GM19463 (cell line): ENCODE data around the gene NEK9.
"Not testable (repeated sequence)": the region's sequence is repeated elsewhere in the genome, so short reads cannot be mapped to it uniquely, and the experiment has no call there.

Source experiments
- ATAC-seq: cut with Tn5 transposase; IDR thresholded peaks from one replicate; pipeline ENCODE4 v1.9.1; 2021; ENCODE audit warnings: mild to moderate bottlenecking, moderate library complexity; ENCODE audit not compliant: unreplicated experiment

Gene NEK9

DNA sequence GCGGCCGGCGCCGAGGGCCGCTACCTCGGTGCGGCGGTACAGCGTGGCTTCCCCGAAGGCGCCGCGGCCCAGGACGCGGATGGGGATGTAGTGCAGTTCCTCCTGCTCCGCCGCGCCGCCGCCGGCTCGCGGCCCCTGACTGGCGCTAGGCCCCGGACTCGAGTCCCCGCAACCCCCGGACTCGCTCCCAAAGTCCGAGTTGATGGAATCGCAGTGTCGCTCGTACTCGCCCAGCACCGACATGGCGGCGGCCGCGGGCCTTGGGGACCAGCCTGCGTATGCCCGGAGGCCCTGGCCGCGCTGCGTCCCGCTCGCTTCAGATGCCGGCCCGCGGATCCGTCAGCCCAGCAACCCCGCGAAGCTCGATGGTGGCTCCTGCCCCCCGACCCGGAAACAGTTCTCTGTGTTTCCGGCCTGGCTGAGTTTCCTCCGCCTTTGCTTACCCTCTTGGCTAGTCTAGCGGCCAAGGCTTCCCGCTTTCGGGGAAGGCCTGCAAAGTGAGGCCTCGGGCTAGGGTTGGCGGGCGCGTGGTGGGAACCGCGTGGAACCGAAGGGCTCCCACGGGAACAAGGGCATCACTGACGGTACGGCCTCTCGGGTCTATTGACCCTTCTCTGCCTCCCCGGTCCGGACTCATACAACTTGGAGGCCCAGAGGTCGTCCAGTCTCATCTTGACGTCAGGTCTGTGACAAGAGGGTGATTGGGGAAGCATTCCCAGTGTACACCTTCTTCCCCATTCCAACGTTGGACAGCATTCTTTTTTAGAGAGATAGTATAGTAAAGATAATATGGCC, at the start of gene NEK9:
TSS of gene NEK9 (minus strand) at position 370 of the 795 bp plus-strand sequence. CDS start at position 243, 127 bp downstream.
- ATAC-seq: peak; percentile 84

DNA sequence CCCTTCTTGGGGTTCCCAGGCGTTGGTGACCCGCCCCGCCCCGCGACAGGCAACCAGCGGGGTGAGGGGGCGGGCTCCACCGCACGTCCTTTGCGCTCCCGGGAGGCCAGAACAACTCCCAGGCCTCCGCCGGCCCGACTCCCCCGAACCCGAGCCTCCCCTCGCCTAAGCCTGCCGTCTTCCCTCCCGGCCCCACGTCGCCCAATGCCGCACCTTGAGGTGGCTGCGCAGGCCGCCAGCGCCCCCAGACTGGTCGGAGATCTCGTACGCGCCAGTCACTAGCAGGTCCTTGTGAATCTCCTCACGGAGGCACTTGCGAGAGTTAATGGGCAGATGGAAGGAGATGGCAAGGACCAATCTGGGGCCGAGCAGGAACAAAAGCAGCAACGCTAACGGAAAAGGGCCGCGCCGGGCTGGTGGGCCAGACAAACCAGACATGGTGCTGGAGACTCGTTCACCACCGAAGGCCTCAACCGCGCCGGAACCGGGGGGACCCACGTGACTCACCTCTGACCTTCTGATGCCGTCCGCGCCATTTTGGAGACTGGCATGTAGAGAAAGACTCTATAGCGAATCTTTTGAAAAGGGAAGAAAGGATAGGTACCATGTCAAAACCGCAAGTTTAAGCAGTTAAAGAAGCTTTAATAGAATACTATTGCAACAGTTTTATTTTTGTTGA, 49.4 kb upstream of the NEK9 start, which contains the start of gene TMED10:
TSS of gene TMED10 (minus strand) at position 471 of the 679 bp plus-strand sequence. CDS start at position 438, 33 bp downstream.
- ATAC-seq: peak; percentile 64

DNA sequence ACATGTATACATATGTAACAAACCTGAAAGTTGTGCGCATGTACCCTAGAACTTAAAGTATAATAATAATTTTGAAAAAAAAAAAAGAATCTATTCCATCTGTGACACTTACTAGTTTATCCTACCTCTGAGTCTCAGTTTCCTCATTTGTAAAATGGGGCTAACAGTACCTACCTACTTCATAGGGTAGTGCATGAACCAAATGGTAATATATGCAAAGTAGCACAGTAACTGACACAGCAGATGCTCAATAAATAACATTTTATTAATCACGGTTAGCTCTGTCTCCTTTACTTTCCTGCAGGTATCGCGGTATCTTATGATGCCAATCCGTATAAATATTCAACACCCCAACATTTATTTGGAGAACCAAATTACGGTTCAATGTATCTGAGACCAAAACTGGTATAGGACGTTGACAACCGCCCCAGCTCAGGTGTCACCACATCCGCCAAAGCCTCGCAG, 48.9 kb upstream of the NEK9 start:
- no peak for ATAC-seq

DNA sequence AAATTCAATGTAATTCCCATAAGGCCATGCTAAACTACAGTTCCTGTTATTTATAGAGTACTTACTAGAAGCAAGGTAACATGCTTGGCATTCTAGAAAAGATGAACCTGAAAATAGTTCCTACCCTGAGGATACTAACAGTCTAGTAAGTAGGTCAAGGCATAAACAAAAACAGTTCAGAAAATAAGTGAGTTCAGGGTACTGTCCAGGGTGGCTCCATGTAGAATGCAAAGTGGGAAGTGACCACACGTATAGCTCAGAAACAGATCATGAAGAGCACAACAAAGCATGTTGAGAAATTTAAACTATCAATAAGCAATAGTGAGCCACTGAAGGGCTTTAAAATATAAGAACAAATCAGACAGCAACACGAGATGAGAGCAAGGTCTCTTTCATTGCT, 47.2 kb upstream of the NEK9 start:
- no peak for ATAC-seq

GRCh38 chr14:75170772-75171171, 43.9 kb upstream of the NEK9 start:
- ATAC-seq: no peak

GRCh38 chr14:75168586-75169335, 41.9 kb upstream of the NEK9 start:
- no peak for ATAC-seq

GRCh38 chr14:75167325-75167724, 40.5 kb upstream of the NEK9 start:
- ATAC-seq: no peak

- no peak for ATAC-seq
Observed at GRCh38 chr14:75165586-75166391, 38.9 kb upstream of the NEK9 start.

- ATAC-seq: no peak
Observed at GRCh38 chr14:75164809-75165208, 38.0 kb upstream of the NEK9 start.

- no peak for ATAC-seq
Observed at GRCh38 chr14:75163677-75164076, 36.8 kb upstream of the NEK9 start.

- no peak for ATAC-seq
Observed at GRCh38 chr14:75162631-75163030, 35.8 kb upstream of the NEK9 start.

DNA sequence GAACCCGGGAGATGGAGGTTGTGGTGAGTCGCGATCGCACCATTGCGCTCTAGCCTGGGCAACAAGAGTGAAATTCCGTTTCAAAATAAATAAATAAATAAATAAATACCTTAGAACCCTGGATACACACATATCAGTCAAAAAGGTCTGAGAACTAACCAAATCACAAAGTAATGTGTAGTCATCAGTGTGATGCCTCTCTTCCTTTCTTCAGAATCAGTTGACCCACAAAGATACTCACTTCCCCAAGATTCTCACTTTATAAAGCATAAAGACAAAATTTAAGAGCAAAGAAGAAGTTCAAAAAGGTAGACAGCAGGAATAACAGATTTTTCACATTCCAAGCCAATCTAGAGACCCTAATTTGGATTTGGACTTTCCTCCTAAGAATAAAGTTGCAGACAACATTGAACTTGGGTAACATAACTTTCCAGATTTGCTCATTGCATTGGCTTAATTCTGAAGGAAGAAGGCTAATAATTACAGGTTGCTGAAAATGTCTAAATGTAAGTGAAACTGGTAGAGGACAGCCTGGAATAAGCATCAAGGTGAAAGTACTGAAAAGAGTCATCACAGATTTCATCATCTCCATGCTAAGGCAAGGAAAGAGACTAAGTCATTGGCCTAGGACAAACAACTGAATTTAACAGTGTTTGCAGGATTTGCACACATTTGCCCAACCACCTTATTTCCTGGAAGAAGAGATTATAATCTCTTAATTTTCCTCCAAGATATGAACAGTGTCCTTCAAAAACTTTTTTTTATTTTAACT, 32.2 kb upstream of the NEK9 start:
- no peak for ATAC-seq

DNA sequence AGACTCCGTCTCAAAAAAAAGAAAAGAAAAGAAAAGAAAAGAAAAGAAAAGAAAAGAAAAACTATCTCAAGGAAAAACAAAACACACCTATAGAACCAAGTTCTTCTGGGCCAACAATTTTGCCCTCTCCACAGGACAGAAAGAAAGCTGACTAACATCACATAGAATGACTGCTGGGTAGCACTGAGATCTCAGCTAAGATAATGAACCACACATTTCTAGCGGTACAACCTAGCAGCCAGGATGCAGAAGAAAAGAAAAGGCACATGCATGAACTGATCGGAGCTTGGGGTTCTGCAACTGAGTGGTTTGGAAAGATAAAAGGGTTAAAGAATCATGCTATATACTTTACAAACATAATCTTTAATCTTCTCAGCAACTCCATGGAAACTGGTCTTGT, 30.1 kb upstream of the NEK9 start:
- no peak for ATAC-seq

DNA sequence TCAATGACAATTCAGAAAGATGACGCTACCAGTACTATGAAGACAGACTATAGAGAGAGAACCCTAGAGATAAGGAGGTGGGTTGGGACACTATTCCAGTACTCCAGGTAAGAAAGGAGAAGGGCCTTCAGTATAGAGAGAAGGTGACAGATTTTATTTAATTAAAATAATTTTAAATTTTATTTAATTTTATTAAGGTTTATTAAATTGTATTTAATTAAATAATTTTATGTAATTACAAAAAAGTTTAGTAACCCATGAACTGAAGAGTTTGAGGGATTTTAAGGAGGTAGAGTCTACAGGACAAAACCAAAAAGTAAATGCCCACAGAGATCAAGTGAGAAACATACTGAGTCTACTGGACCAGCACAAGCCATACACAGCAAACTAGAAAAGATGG, 29.3 kb upstream of the NEK9 start:
- ATAC-seq: no peak

DNA sequence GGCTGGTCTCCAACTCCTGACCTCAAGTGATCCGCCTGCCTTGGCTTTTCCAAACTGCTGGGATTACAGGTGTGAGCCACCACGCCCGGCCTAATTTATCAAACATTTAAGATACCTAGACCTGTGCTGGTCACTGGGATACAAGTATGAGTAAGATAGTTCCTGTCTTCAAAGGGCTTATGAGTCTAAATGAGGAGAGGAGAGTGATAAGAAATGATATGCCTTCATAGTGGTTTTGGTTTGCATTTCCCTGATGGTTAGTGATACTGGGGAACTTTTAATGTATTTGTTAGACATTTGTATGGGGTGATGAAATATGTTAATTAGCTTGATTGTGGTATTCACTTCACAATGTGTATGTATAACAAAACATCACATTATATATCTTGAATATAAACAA, 28.3 kb upstream of the NEK9 start:
- ATAC-seq: no peak

- ATAC-seq: no peak
Observed at GRCh38 chr14:75153295-75153694, 26.4 kb upstream of the NEK9 start.

- ATAC-seq: no peak
Observed at GRCh38 chr14:75151851-75152250, 25.0 kb upstream of the NEK9 start.

GRCh38 chr14:75150637-75151036, 23.8 kb upstream of the NEK9 start:
- not testable (repeated sequence) for ATAC-seq

DNA sequence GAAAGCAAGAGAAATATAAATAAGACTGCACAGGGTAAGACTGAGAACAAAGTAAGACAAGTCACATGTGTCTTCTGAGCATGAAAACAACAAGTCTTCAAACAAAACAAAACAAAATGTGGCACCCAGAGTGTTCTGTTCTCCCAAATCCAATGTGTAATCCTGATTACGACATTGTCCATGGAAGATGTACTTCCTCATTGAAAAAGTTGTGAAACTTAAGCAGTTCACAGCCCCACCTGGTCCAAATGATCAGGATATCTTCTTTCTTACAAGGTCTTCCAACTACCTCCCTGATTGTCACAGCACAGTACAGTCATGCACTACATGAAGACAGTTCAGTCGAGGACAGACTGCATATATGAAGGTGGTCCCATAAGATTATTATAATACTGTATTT, 23.3 kb upstream of the NEK9 start:
- no peak for ATAC-seq
